HepG2 (cell line): ENCODE measurements around the gene CDC42EP1. TPM values are rescaled to one million over a fixed set of nuclear protein-coding genes. Genes with fewer than 3 reads are reported as not detected.

Source experiments
- BORCS8-MEF2B ChIP-seq: sonication (generic); formaldehyde crosslinking; IDR thresholded peaks from 2 replicates; pipeline ENCODE4 v1.8.0; 2022; ENCODE audit warnings: mild to moderate bottlenecking, missing genetic modification reagents
- IKZF4 ChIP-seq: sonication (generic); formaldehyde crosslinking; IDR thresholded peaks from 2 replicates; pipeline ENCODE4 v1.5.1; 2020; ENCODE audit warnings: borderline replicate concordance, mild to moderate bottlenecking, low read depth, missing genetic modification reagents; ENCODE audit errors: not compliant biosample characterization
- KLF16 ChIP-seq, 2 experiments: sonication (generic) in 1 of 2; formaldehyde crosslinking in 1 of 2; IDR thresholded peaks; 2 replicates each; pipeline versions ENCODE4 v1.6.1 to v1.8.0; 2016 to 2023; ENCODE audit warnings: missing genetic modification reagents in 2 of 2, missing compliant biosample characterization in 1 of 2
- MBNL3 ChIP-seq: fragments of 250-450 bp; sonication (Bioruptor Pico); conservative IDR thresholded peaks from 2 replicates; pipeline ENCODE4 v1.8.0; 2022; ENCODE audit warnings: mild to moderate bottlenecking, inconsistent platforms
- NR2C2 ChIP-seq: sonication (generic); formaldehyde crosslinking; IDR thresholded peaks from 2 replicates; pipeline ENCODE4 v1.4.0; 2020; ENCODE audit warnings: missing genetic modification reagents, mild to moderate bottlenecking, moderate library complexity, borderline replicate concordance
- PHF5A ChIP-seq: IDR thresholded peaks from one replicate; pipeline ENCODE4 v1.6.1; 2018; ENCODE audit warnings: low read depth, missing genetic modification reagents; ENCODE audit not compliant: unreplicated experiment
- RBM39 ChIP-seq: fragments of 200-400 bp; formaldehyde crosslinking; IDR thresholded peaks from one replicate; pipeline ENCODE4 v1.6.1; 2018; ENCODE audit warnings: antibody characterized with exemption, mild to moderate bottlenecking, low read depth, low read length; ENCODE audit not compliant: poor library complexity, severe bottlenecking
- TCF7L2 ChIP-seq: IDR thresholded peaks from 2 replicates; pipeline ENCODE4 v1.6.1; 2011; ENCODE audit warnings: mild to moderate bottlenecking, low read depth, low read length, moderate library complexity
- ZBTB43 ChIP-seq: sonication (generic); formaldehyde crosslinking; conservative IDR thresholded peaks from 2 replicates; pipeline ENCODE4 v1.4.0; 2020; ENCODE audit warnings: missing genetic modification reagents
- ZFAT ChIP-seq: sonication (generic); formaldehyde crosslinking; conservative IDR thresholded peaks from 2 replicates; pipeline ENCODE4 v1.8.1; 2023; ENCODE audit warnings: missing genetic modification reagents, inconsistent platforms
- ZFP82 ChIP-seq: sonication (generic); formaldehyde crosslinking; IDR thresholded peaks from 2 replicates; pipeline ENCODE4 v1.5.1; 2020; ENCODE audit warnings: mild to moderate bottlenecking, missing genetic modification reagents, borderline replicate concordance
- ZNF253 ChIP-seq: sonication (generic); formaldehyde crosslinking; IDR thresholded peaks from 2 replicates; pipeline ENCODE4 v1.8.0; 2022; ENCODE audit warnings: mild to moderate bottlenecking, missing genetic modification reagents, borderline replicate concordance
- ZNF264 ChIP-seq: sonication (generic); formaldehyde crosslinking; IDR thresholded peaks from 2 replicates; pipeline ENCODE4 v1.4.0; 2020; ENCODE audit warnings: missing genetic modification reagents
- ZNF296 ChIP-seq: sonication (generic); formaldehyde crosslinking; conservative IDR thresholded peaks from 2 replicates; pipeline ENCODE4 v1.5.0; 2020; ENCODE audit warnings: mild to moderate bottlenecking, missing genetic modification reagents
- ZNF703 ChIP-seq: sonication (generic); formaldehyde crosslinking; IDR thresholded peaks from 2 replicates; pipeline ENCODE4 v1.5.1; 2020; ENCODE audit warnings: missing genetic modification reagents, mild to moderate bottlenecking, moderate library complexity, borderline replicate concordance
- polyA plus RNA-seq, 8 experiments: library from polyadenylated mRNA; depleted of rRNA in 3 of 8; stranded (reverse) in 7 of 8; unstranded in 1 of 8; fragments of >200 nt; fragmentation: Illumina TruSeq in 4 of 8; extraction: Trizol in 4 of 8; gene quantifications; 2 replicates each; pipeline versions ENCODE4 v1.2.1 to v1.2.3, GENCODE V29; 2011 to 2016; ENCODE audit warnings: low read depth in 4 of 8, missing spikeins in 1 of 8, mixed read lengths in 1 of 8; ENCODE audit not compliant: insufficient read depth in 1 of 8
- total RNA-seq, 5 experiments: library from RNA; depleted of rRNA; stranded (reverse); fragments of >200 nt; fragmentation: Illumina TruSeq; extraction: Trizol; gene quantifications; 2 replicates each; pipeline ENCODE4 v1.2.3, GENCODE V29; 2016; ENCODE audit warnings: low read depth in 1 of 5
- TF ChIP-seq, protein P1 (sequence below): sonication (generic); formaldehyde crosslinking; IDR thresholded peaks from 2 replicates; pipeline ENCODE4 v1.5.0; 2020; ENCODE audit warnings: missing genetic modification reagents, mild to moderate bottlenecking, borderline replicate concordance
- TF ChIP-seq, protein P2 (sequence below): sonication (generic); formaldehyde crosslinking; IDR thresholded peaks from 2 replicates; pipeline ENCODE4 v1.8.1; 2022; ENCODE audit warnings: mild to moderate bottlenecking, missing genetic modification reagents
- TF ChIP-seq, protein P3 (sequence below): sonication (generic); formaldehyde crosslinking; IDR thresholded peaks from 2 replicates; pipeline ENCODE4 v1.8.0; 2022; ENCODE audit warnings: missing genetic modification reagents, mild to moderate bottlenecking, inconsistent platforms, borderline replicate concordance
- TF ChIP-seq, protein P4 (sequence below): sonication (generic); formaldehyde crosslinking; IDR thresholded peaks from 2 replicates; pipeline ENCODE4 v1.5.1; 2020; ENCODE audit warnings: missing genetic modification reagents, mild to moderate bottlenecking, borderline replicate concordance

The CDC42EP1 gene
- total and polyA plus RNA-seq, 2 of the 13 experiments (the other 11 are each of a cell fraction or from before 2014, with no cell fraction given), result 17.1 to 29.5 TPM

- peak; percentile 83 for TF ChIP-seq ZBTB43
- peak; percentile 86 for TF ChIP-seq NR2C2
- no peak for TF ChIP-seq TCF7L2
- TF ChIP-seq KLF16 (CRISPR knock-in tag; IDR thresholded peaks at IDR 0.05), result peak in 1 of 2 experiments; percentile 94; a peak in 2 of 4 replicates
- TF ChIP-seq IKZF4 (CRISPR knock-in tag), result no peak
- TF ChIP-seq, protein P1, sequence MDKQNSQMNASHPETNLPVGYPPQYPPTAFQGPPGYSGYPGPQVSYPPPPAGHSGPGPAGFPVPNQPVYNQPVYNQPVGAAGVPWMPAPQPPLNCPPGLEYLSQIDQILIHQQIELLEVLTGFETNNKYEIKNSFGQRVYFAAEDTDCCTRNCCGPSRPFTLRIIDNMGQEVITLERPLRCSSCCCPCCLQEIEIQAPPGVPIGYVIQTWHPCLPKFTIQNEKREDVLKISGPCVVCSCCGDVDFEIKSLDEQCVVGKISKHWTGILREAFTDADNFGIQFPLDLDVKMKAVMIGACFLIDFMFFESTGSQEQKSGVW, result no peak; the same call in 1 of the 2 replicates
- TF ChIP-seq ZFP82 (CRISPR knock-in tag), result no peak
- no peak for TF ChIP-seq MBNL3 (CRISPR knock-in tag)
- TF ChIP-seq, protein P2, sequence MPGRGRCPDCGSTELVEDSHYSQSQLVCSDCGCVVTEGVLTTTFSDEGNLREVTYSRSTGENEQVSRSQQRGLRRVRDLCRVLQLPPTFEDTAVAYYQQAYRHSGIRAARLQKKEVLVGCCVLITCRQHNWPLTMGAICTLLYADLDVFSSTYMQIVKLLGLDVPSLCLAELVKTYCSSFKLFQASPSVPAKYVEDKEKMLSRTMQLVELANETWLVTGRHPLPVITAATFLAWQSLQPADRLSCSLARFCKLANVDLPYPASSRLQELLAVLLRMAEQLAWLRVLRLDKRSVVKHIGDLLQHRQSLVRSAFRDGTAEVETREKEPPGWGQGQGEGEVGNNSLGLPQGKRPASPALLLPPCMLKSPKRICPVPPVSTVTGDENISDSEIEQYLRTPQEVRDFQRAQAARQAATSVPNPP, result no peak; the same call in 1 of the 2 replicates
- TF ChIP-seq ZNF253, result no peak
- TF ChIP-seq, protein P3, sequence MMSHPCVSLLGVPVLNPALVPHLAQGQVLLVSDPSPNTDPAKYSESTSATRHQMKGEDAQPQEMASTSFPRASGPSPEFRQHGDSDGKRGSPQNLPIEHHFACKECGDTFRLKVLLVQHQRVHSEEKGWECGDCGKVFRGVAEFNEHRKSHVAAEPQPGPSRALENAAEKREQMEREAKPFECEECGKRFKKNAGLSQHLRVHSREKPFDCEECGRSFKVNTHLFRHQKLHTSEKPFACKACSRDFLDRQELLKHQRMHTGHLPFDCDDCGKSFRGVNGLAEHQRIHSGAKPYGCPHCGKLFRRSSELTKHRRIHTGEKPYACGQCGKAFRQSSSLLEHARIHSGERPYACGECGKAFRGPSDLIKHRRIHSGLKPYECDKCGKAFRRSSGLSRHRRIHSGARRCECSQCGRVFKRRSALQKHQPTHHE, result no peak; the same call in 1 of the 2 replicates
- no peak for TF ChIP-seq ZNF264 (CRISPR knock-in tag)
- no peak; the same call in 1 of the 2 replicates for TF ChIP-seq ZNF296 (CRISPR knock-in tag)
- peak; percentile 73 for TF ChIP-seq PHF5A (CRISPR knock-in tag)
- TF ChIP-seq ZNF703 (CRISPR knock-in tag), result peak; percentile 26; the same call in 1 of the 2 replicates
- peak; percentile 47 for TF ChIP-seq RBM39
- TF ChIP-seq, protein P4, sequence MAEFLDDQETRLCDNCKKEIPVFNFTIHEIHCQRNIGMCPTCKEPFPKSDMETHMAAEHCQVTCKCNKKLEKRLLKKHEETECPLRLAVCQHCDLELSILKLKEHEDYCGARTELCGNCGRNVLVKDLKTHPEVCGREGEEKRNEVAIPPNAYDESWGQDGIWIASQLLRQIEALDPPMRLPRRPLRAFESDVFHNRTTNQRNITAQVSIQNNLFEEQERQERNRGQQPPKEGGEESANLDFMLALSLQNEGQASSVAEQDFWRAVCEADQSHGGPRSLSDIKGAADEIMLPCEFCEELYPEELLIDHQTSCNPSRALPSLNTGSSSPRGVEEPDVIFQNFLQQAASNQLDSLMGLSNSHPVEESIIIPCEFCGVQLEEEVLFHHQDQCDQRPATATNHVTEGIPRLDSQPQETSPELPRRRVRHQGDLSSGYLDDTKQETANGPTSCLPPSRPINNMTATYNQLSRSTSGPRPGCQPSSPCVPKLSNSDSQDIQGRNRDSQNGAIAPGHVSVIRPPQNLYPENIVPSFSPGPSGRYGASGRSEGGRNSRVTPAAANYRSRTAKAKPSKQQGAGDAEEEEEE (CRISPR knock-in tag), result no peak; the same call in 1 of the 2 replicates
- no peak for TF ChIP-seq ZFAT (CRISPR knock-in tag)
- peak; percentile 71 for TF ChIP-seq BORCS8-MEF2B
Measured at GRCh38 chr22:37561212-37562048, 1.1 kb downstream of the CDC42EP1 start (continued).
